GM19240 (cell line): ENCODE results near the gene SPATA6L.

Source experiments
- DNase-seq: peaks from one replicate; pipeline ENCODE4 v3.0.0; 2011; ENCODE audit warnings: low spot score; ENCODE audit not compliant: insufficient read length

The SPATA6L gene

GRCh38 chr9:4666042-4666699 is at the start of gene SPATA6L:
Gene SPATA6L, minus strand, starts transcription at chr9:4666480. Its CDS starts 230 bp downstream, at chr9:4666250.
- no peak for DNase-seq

GRCh38 chr9:4714266-4715016 is 48.2 kb upstream of the SPATA6L start:
- no peak for DNase-seq

GRCh38 chr9:4713849-4714248 is 47.6 kb upstream of the SPATA6L start:
- DNase-seq, result no peak

- DNase-seq, result no peak
Observed at GRCh38 chr9:4709380-4709779, 43.1 kb upstream of the SPATA6L start.

- DNase-seq, result no peak
Observed at GRCh38 chr9:4706971-4707622, 40.8 kb upstream of the SPATA6L start.

GRCh38 chr9:4706021-4706420 is 39.7 kb upstream of the SPATA6L start:
- no peak for DNase-seq

GRCh38 chr9:4704129-4704528 is 37.8 kb upstream of the SPATA6L start:
- DNase-seq, result no peak

- no peak for DNase-seq
Observed at GRCh38 chr9:4701526-4701925, 35.2 kb upstream of the SPATA6L start.

- DNase-seq, result no peak
Observed at GRCh38 chr9:4700932-4701331, 34.7 kb upstream of the SPATA6L start.

GRCh38 chr9:4700091-4700490 is 33.8 kb upstream of the SPATA6L start:
- DNase-seq, result no peak

GRCh38 chr9:4691795-4692194 is 25.5 kb upstream of the SPATA6L start:
- no peak for DNase-seq

- no peak for DNase-seq
Observed at GRCh38 chr9:4690144-4690543, 23.9 kb upstream of the SPATA6L start.

GRCh38 chr9:4689687-4690104 is 23.4 kb upstream of the SPATA6L start:
- DNase-seq, result no peak

GRCh38 chr9:4689021-4689420 is 22.7 kb upstream of the SPATA6L start:
- DNase-seq, result no peak

GRCh38 chr9:4686584-4686983 is 20.3 kb upstream of the SPATA6L start:
- DNase-seq, result no peak

GRCh38 chr9:4686112-4686511 is 19.8 kb upstream of the SPATA6L start:
- DNase-seq, result no peak

GRCh38 chr9:4684820-4685219 is 18.5 kb upstream of the SPATA6L start:
- DNase-seq, result no peak

GRCh38 chr9:4680750-4681149 is 14.5 kb upstream of the SPATA6L start:
- DNase-seq, result no peak

- no peak for DNase-seq
Observed at GRCh38 chr9:4680173-4680525, 13.9 kb upstream of the SPATA6L start.

GRCh38 chr9:4679268-4680172 is 13.2 kb upstream of the SPATA6L start, which contains the start of gene CDC37L1:
Gene CDC37L1, plus strand, starts transcription at chr9:4679569. Its CDS starts 199 bp downstream, at chr9:4679768.
- DNase-seq, result peak; percentile 87

GRCh38 chr9:4678679-4679267 is 12.5 kb upstream of the SPATA6L start:
- DNase-seq, result no peak
